ENCODE data around the gene PHC3.

DNA sequence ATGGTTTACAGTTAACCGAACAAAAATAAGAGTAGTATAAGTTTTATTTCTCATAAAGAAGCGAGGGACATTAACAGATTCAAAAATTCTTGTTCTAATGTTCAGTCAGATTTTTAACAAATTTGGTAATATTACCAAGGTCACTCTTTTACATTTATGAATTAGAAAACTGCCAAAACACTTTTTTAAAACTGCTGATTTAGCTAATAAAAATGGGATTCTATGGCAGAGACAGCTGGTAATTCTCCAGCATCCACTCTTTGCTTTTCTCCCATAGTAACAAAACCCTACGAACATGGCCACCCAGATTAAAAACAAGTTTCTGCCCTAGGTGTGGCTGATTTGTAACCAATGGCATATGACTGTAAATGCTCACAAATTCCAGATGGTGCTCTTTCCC lies 72.6 kb downstream of the PHC3 start:
- TF ChIP-seq, protein P1, sequence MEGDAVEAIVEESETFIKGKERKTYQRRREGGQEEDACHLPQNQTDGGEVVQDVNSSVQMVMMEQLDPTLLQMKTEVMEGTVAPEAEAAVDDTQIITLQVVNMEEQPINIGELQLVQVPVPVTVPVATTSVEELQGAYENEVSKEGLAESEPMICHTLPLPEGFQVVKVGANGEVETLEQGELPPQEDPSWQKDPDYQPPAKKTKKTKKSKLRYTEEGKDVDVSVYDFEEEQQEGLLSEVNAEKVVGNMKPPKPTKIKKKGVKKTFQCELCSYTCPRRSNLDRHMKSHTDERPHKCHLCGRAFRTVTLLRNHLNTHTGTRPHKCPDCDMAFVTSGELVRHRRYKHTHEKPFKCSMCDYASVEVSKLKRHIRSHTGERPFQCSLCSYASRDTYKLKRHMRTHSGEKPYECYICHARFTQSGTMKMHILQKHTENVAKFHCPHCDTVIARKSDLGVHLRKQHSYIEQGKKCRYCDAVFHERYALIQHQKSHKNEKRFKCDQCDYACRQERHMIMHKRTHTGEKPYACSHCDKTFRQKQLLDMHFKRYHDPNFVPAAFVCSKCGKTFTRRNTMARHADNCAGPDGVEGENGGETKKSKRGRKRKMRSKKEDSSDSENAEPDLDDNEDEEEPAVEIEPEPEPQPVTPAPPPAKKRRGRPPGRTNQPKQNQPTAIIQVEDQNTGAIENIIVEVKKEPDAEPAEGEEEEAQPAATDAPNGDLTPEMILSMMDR (IDR thresholded peaks at IDR 0.05; ENCODE audit: insufficient read depth, low read length, poor library complexity, severe bottlenecking) = no peak
- TF ChIP-seq EZH2phosphoT487 (conservative IDR thresholded peaks at IDR 0.05; ENCODE audit: low read length) = no peak
